Brain microvascular endothelial cell (primary cell): Measurements from ENCODE around the gene SEMA3F.
"Not testable (repeated sequence)": the region's sequence is repeated elsewhere in the genome, so short reads cannot be mapped to it uniquely, and the experiment has no call there.

Experiments
- DNase-seq: peaks from one replicate; pipeline ENCODE4 v3.0.0-alpha.2; 2020
- H3K27ac ChIP-seq: fragments of 250-450 bp; sonication (Bioruptor Pico); 2 replicates; pipeline ENCODE4 v1.5.1; 2020; ENCODE audit warnings: mild to moderate bottlenecking, moderate library complexity
- H3K27me3 ChIP-seq: fragments of 250-450 bp; sonication (Bioruptor Pico); replicated peaks from 2 replicates; pipeline ENCODE4 v1.5.1; 2020; ENCODE audit warnings: mild to moderate bottlenecking
- H3K36me3 ChIP-seq: fragments of 250-450 bp; sonication (Bioruptor Pico); replicated peaks from 2 replicates; pipeline ENCODE4 v1.5.1; 2020; ENCODE audit warnings: mild to moderate bottlenecking
- H3K4me3 ChIP-seq: 2 replicates; pipeline ENCODE4 v1.5.1; 2011; ENCODE audit warnings: low read depth, mild to moderate bottlenecking, control low read depth, low read length, moderate library complexity
- in situ Hi-C: cut with HindIII; loops from 2 replicates; pipeline ENCODE4 v1.10.0; 2017; ENCODE audit warnings: low sequenced_read_pairs, low pct_ligation_motif_present
- TF ChIP-seq, protein P1 (sequence below): IDR thresholded peaks from 2 replicates; pipeline ENCODE4 v1.5.1; 2011; ENCODE audit warnings: low read depth, mild to moderate bottlenecking, moderate library complexity, low read length, control low read depth, inconsistent platforms; ENCODE audit errors: missing control alignments

SEMA3F gene

DNA sequence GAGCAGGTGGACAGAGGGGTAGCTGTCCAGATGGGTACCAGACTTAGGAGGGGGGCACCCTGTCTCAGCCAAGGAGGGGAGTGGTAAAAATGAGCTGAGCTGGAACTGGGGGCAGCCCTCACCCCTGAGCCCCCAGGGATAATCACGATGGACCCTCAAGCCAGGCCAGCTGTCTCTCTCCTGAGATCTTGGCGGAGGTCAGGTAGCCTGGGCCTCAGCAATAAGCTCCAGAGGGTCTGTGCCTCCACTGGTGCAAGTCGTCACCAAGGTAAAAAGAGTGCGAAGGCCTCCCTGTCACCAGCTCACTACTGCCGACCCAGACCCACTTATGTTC, 55.0 kb downstream of the SEMA3F start:
- no peaks in the 10 kb centered on the region for H3K36me3 ChIP-seq
- in situ Hi-C loops = no loop called here
- no peak overlapping the region for H3K27ac ChIP-seq
- no peak for DNase-seq
- H3K4me3 ChIP-seq = no peak overlapping the region
- TF ChIP-seq, protein P1, sequence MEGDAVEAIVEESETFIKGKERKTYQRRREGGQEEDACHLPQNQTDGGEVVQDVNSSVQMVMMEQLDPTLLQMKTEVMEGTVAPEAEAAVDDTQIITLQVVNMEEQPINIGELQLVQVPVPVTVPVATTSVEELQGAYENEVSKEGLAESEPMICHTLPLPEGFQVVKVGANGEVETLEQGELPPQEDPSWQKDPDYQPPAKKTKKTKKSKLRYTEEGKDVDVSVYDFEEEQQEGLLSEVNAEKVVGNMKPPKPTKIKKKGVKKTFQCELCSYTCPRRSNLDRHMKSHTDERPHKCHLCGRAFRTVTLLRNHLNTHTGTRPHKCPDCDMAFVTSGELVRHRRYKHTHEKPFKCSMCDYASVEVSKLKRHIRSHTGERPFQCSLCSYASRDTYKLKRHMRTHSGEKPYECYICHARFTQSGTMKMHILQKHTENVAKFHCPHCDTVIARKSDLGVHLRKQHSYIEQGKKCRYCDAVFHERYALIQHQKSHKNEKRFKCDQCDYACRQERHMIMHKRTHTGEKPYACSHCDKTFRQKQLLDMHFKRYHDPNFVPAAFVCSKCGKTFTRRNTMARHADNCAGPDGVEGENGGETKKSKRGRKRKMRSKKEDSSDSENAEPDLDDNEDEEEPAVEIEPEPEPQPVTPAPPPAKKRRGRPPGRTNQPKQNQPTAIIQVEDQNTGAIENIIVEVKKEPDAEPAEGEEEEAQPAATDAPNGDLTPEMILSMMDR = no peak
- peaks cover 10% of the 10 kb centered on the region for H3K27me3 ChIP-seq

DNA sequence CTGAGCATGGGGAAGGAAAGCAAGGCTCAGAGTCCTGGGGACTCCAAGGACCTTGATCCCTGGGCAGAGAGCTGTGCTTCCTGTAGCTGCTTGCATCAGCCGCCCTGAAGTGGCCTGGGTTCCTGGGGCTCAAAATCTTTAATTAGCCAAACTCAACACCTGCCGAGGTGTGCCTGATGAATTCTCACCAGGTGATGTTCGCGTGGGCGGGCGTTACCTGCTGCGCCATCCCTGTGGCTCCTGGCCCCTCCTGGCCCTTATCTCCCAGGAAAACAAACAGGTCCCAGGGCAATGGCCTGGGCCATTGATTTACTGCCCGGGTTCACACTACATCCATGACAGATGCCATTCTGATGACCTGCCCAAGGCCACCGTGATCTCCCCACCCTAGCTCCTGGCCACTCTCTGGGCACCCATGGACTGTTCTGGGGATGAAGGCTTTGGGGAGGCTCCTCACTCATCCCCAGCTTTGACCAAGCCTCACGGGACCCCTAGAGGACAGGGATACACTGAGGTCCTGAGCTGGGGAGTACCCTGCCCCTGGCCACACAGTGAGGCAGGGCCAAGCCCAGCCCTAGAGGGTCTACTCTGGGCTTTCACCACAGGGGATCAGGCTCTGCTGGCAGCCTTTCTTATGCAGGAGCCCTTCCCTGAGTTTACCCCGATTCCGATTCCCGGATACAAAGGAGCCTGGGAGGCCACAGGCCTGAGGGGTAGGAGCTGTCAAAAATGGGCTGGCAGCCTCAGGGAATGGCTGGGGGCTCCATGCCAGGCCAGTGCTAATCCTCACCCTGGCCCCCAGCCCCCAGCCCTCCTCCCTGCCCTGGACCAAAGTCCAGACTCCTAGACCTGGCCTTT, 55.6 kb downstream of the SEMA3F start:
- H3K27me3 ChIP-seq = peaks cover 4% of the 10 kb centered on the region
- H3K4me3 ChIP-seq = no peak overlapping the region
- TF ChIP-seq, protein P1 = no peak
- H3K27ac ChIP-seq = no peak overlapping the region
- H3K36me3 ChIP-seq = no peaks in the 10 kb centered on the region
- in situ Hi-C loops = no loop called here
- no peak for DNase-seq

DNA sequence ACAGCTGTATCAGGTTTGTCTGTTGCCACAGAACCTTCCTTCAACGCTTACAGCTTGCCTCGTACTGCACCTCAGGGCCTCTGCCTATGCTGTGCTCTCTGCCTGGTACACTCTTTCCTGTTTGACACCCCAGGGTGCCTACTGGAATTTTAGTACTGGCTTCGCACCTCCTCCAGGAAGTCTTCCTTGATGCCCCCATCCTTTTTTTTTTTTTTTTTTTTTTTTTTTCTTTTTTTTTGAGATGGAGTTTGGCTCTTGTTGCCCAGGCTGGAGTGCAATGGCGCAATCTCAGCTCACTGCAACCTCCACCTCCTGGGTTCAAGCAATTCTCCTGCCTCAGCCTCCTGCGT, 56.2 kb downstream of the SEMA3F start:
- H3K27ac ChIP-seq, H3K36me3 ChIP-seq, in situ Hi-C loops, H3K27me3 ChIP-seq, DNase-seq, H3K4me3 ChIP-seq: not testable (repeated sequence)

DNA sequence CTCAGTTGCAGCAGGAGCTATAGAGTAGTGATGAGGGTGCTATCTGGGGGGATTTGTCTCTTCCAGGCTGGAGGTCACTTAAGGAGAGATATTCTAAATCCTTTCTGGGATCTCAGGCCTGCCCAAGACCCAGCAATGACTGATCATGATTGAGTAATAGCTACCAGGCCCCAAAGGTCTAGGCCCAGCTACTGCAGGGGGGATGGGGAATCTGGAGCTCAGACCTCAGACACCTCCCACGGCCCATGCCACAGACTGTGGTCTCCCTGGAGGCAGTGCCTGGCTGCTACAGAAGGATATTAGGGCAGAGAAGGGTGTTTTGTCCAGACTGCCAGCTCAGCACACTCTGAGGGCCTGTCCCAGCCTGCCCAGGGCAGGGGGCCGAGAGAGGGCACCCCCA, 56.8 kb downstream of the SEMA3F start:
- Histone ChIP-seq H3K27me3 (no peaks in the 10 kb centered on the region), H3K36me3 (no peaks in the 10 kb centered on the region), H3K27ac (no peak overlapping the region), H3K4me3 (no peak overlapping the region)
- in situ Hi-C loops = no loop called here
- TF ChIP-seq, protein P1 = no peak
- no peak for DNase-seq

DNA sequence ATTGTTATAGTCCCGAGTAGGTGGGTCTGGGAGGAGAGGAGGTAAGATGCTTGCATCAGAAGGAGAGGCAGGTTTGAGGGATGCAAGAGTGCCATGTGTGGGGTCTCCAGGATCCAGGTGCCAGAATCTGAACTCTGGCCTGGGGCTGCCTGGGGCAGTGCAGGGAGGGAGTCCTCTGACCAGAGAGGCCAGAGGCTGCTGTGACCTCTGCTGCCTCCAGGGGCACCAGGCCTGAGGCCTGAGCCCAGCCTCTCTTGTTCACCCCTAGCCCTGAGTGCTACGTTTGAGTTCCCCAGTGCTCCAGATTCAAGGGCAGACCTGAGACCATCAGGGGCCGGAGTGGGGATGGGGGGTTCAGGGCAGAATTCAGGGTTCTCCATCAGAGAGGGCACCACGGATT, 57.4 kb downstream of the SEMA3F start:
- no peaks in the 10 kb centered on the region for H3K36me3 ChIP-seq
- H3K4me3 ChIP-seq = no peak overlapping the region
- in situ Hi-C loops = no loop called here
- H3K27ac ChIP-seq = no peak overlapping the region
- H3K27me3 ChIP-seq = no peaks in the 10 kb centered on the region
- TF ChIP-seq, protein P1 = peak; percentile 5
- DNase-seq = no peak

DNA sequence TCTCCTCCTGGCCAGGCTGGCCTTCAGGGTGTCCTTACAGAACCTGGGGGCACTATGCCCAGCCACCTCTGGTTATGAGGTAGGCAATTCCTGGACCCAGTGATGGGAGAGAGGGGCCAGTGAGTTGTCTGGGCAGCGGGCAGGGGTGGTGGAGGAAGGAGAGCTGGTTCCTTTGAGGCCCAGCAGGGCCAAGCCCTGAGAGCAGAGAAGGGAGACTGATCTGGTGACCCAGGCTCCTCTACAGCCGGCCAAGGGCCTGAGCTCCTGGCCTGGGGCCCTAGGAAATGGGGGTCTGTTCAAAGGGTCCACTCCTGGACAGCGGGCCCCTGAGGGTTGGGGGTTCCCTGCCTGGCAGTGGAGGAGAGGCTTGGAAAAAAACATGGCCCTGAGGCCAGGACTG, 57.8 kb downstream of the SEMA3F start:
- Histone ChIP-seq H3K27me3 (no peaks in the 10 kb centered on the region), H3K4me3 (no peak overlapping the region), H3K36me3 (no peaks in the 10 kb centered on the region), H3K27ac (no peak overlapping the region)
- DNase-seq = no peak
- TF ChIP-seq, protein P1 = no peak
- in situ Hi-C loops = no loop called here
